HEK293 (cell line): Measurements from ENCODE around the gene TTC23.

Experiments used
- ELK4 ChIP-seq: IDR thresholded peaks from 2 replicates; pipeline ENCODE4 v1.6.1; 2011; ENCODE audit warnings: mild to moderate bottlenecking, low read depth, low read length, borderline replicate concordance
- GLI4 ChIP-seq: fragments of 450-650 bp; formaldehyde crosslinking; IDR thresholded peaks from 2 replicates; pipeline ENCODE4 v1.5.1; 2016; ENCODE audit warnings: missing biosample characterization, missing genetic modification characterization
- HIC1 ChIP-seq: fragments of 450-650 bp; formaldehyde crosslinking; IDR thresholded peaks from 2 replicates; pipeline ENCODE4 v1.5.1; 2016; ENCODE audit warnings: missing biosample characterization, missing genetic modification characterization
- KLF8 ChIP-seq: fragments of 450-650 bp; formaldehyde crosslinking; IDR thresholded peaks from 2 replicates; pipeline ENCODE4 v1.5.1; 2016; ENCODE audit warnings: missing biosample characterization, missing genetic modification characterization
- PRDM10 ChIP-seq: fragments of 450-650 bp; formaldehyde crosslinking; IDR thresholded peaks from 2 replicates; pipeline ENCODE4 v1.5.1; 2016; ENCODE audit warnings: missing biosample characterization, missing genetic modification characterization
- PRDM6 ChIP-seq: fragments of 450-650 bp; formaldehyde crosslinking; IDR thresholded peaks from 2 replicates; pipeline ENCODE4 v1.5.1; 2017; ENCODE audit warnings: missing biosample characterization, missing genetic modification characterization
- REST ChIP-seq: fragments of 450-650 bp; formaldehyde crosslinking; IDR thresholded peaks from 2 replicates; pipeline ENCODE4 v1.5.1; 2016; ENCODE audit warnings: missing biosample characterization, missing genetic modification characterization
- SP3 ChIP-seq: fragments of 450-650 bp; formaldehyde crosslinking; IDR thresholded peaks from 2 replicates; pipeline ENCODE4 v1.5.1; 2016; ENCODE audit warnings: missing biosample characterization, missing genetic modification characterization
- TCF7L2 ChIP-seq: IDR thresholded peaks from 2 replicates; pipeline ENCODE4 v1.6.1; 2011; ENCODE audit warnings: low read depth, mild to moderate bottlenecking, inconsistent platforms, low read length, moderate library complexity, borderline replicate concordance
- YY1 ChIP-seq: fragments of 450-650 bp; formaldehyde crosslinking; IDR thresholded peaks from 2 replicates; pipeline ENCODE4 v1.5.1; 2018; ENCODE audit warnings: missing biosample characterization, missing genetic modification characterization
- YY2 ChIP-seq: fragments of 450-650 bp; formaldehyde crosslinking; IDR thresholded peaks from 2 replicates; pipeline ENCODE4 v1.5.1; 2016; ENCODE audit warnings: missing biosample characterization, missing genetic modification characterization
- ZBTB11 ChIP-seq: fragments of 450-650 bp; formaldehyde crosslinking; conservative IDR thresholded peaks from 2 replicates; pipeline ENCODE4 v1.5.1; 2016; ENCODE audit warnings: low read depth, missing biosample characterization, missing genetic modification characterization
- ZBTB7A ChIP-seq: fragments of 450-650 bp; formaldehyde crosslinking; IDR thresholded peaks from 2 replicates; pipeline ENCODE4 v1.5.1; 2016; ENCODE audit warnings: low read depth, missing biosample characterization, missing genetic modification characterization
- ZIC2 ChIP-seq: fragments of 450-650 bp; formaldehyde crosslinking; IDR thresholded peaks from 2 replicates; pipeline ENCODE4 v1.5.1; 2016; ENCODE audit warnings: missing biosample characterization, missing genetic modification characterization
- ZNF112 ChIP-seq: fragments of 450-650 bp; formaldehyde crosslinking; IDR thresholded peaks from 2 replicates; pipeline ENCODE4 v1.5.0; 2017; ENCODE audit warnings: missing biosample characterization, missing genetic modification characterization
- ZNF2 ChIP-seq: fragments of 450-650 bp; formaldehyde crosslinking; IDR thresholded peaks from 2 replicates; pipeline ENCODE4 v1.5.1; 2016; ENCODE audit warnings: missing biosample characterization, missing genetic modification characterization
- ZNF324 ChIP-seq: fragments of 450-650 bp; formaldehyde crosslinking; IDR thresholded peaks from 2 replicates; pipeline ENCODE4 v1.5.1; 2016; ENCODE audit warnings: missing biosample characterization, missing genetic modification characterization
- ZNF341 ChIP-seq: fragments of 450-650 bp; formaldehyde crosslinking; IDR thresholded peaks from 2 replicates; pipeline ENCODE4; 2016; ENCODE audit warnings: low read depth, missing biosample characterization, missing genetic modification characterization
- ZNF510 ChIP-seq: fragments of 450-650 bp; formaldehyde crosslinking; IDR thresholded peaks from 2 replicates; pipeline ENCODE4 v1.5.1; 2018; ENCODE audit warnings: mild to moderate bottlenecking, missing genetic modification characterization, missing biosample characterization; ENCODE audit not compliant: insufficient replicate concordance
- ZNF529 ChIP-seq: fragments of 450-650 bp; formaldehyde crosslinking; IDR thresholded peaks from 2 replicates; pipeline ENCODE4 v1.5.1; 2017; ENCODE audit warnings: missing genetic modification characterization, missing biosample characterization; ENCODE audit not compliant: insufficient replicate concordance
- ZNF561 ChIP-seq: fragments of 450-650 bp; IDR thresholded peaks from 2 replicates; pipeline ENCODE4 v1.5.1; 2018; ENCODE audit warnings: missing biosample characterization, missing genetic modification characterization, borderline replicate concordance
- ZNF624 ChIP-seq: fragments of 450-650 bp; formaldehyde crosslinking; IDR thresholded peaks from 2 replicates; pipeline ENCODE4 v1.5.1; 2017; ENCODE audit warnings: missing biosample characterization, missing genetic modification characterization
- ZNF837 ChIP-seq: fragments of 450-650 bp; formaldehyde crosslinking; IDR thresholded peaks from 2 replicates; pipeline ENCODE4 v1.5.1; 2016; ENCODE audit warnings: missing biosample characterization, missing genetic modification characterization

TTC23 gene

GRCh38 chr15:99123713-99124451 is 125.5 kb downstream of the TTC23 start (continued):
- TF ChIP-seq PRDM10 (tag by site-specific recombination) (peak; percentile 97), GLI4 (tag by site-specific recombination) (no peak), ZBTB7A (tag by site-specific recombination) (no peak), ZNF561 (tag by site-specific recombination) (0 out of 2 replicates have a peak, but pooled peaks have one; percentile 45), ZNF837 (tag by site-specific recombination) (no peak), ZNF2 (peak; percentile 72), HIC1 (tag by site-specific recombination) (peak; percentile 86), ELK4 (no peak), ZNF324 (peak; percentile 57; the same call in 1 of the 2 replicates), SP3 (no peak), YY2 (tag by site-specific recombination) (no peak), ZNF341 (tag by site-specific recombination) (0 out of 2 replicates have a peak, but pooled peaks have one; percentile 42), YY1 (tag by site-specific recombination) (no peak), TCF7L2 (no peak), KLF8 (tag by site-specific recombination) (peak; percentile 27; the same call in 1 of the 2 replicates), ZIC2 (peak; percentile 98), ZNF112 (tag by site-specific recombination) (no peak), ZBTB11 (tag by site-specific recombination) (no peak), ZNF510 (tag by site-specific recombination) (no peak), ZNF624 (no peak), PRDM6 (tag by site-specific recombination) (peak; percentile 86), ZNF529 (tag by site-specific recombination) (no peak), REST (tag by site-specific recombination) (no peak)
